Glomerular visceral epithelial cell (primary cell): ENCODE results near the gene PHF1.

ENCODE experiments used
- DNase-seq: peaks from one replicate; pipeline ENCODE4 v3.0.0-alpha.2; 2016; ENCODE audit errors: extremely low spot score

PHF1 gene

DNA sequence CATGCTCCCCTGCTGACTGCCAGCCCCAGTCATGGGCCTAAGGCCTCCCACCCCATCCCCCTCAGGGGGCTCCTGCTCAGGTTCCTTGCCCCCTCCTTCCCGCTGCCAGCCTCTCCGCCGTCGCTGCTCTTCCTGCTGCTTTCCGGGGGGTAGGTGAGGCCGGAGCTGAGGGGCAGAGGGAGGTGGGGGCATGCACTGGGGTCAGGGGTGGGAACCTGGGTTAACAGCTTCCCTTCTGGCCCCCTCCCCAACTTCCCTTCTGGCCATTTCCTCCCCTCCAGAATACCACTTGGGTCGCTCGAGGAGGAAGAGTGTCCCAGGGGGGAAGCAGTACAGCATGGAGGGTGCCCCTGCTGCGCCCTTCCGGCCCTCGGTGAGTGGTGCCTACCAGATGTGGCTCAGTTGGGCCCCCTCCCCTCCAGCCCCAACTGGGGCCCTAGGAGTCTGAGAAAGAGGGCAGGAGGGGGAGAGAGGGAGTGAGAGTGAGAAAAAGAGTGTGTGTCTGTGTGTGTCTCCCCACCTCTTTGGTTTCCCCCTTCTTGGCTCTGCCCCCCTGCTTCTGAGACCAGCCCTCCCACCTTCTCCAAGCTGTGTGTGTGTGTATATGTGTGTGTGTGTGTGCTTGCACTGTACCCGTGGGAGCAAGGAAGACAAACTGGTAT lies 21.2 kb downstream of the PHF1 start:
- no peak for DNase-seq

DNA sequence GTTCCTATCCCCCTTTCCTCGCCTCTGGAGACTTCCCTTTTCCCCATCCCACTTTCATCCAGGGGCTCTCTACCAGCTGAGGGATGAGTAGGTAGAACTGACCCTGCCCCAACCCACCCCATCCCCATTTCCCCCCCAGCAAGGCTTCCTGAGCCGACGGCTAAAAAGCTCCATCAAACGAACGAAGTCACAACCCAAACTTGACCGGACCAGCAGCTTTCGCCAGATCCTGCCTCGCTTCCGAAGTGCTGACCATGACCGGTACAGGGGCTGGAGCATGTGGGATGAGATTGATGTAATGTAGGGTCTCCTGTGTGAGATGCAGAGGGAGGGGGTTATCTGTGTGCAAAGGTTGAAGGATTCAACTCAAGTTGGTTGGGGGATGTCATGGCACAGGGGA lies 21.7 kb downstream of the PHF1 start:
- DNase-seq = no peak

DNA sequence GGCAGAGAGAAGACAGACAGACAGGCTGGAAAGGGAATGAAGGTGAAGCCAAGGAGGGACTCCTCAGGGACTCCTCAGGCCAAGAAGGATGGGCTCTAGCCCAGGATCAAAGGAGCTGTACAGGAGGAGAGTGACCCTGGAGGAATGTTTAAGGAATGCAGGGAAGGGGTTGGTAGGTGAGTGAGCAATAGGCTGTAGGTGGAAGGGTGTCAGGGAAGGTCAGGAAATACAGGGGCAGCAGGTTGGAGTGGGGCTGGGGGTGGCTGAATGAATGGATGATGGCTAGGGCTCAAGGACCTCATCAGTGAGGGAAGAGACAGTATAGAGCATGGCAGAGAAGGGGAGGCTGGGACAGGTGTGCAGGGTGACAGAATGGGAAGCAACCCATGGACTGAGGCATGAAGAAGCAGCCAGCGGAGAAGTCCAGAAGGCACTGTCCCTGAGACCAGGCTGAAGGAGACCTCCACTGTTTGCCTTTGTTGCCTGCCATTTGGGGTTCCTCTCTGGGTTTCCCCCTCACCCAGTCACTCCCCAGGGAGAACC lies 22.3 kb downstream of the PHF1 start:
- DNase-seq = no peak

DNA sequence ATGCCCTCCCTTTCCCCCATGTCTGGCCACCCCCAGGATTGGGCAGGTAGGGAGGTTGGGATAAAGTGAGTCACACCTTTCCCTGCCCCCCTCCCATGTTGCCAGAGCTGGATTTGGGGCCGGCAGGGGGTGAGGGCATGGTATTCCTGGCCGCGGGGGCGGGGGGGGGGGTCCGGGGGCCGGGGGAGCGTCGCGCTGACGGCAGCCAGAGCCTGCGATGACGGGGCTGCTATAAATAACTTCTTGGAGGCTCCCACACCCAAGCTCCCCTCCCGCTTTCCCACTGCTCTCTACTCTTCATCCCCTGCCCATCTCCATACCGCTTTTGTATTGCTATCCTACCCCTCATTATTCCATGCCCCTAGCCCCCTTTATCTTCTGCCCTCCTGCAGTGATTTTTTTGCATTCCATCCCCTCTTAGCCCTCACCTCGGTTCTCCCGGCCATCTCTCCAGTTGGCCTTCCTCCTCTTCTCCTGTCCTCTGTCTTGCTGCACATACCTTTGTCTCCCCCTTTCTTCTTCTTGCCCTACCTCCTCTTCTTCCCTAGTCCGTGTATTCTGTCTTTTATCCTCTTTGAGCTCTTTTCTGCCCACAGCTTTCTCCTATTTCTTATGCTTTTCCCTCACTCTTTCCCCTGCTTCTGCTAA lies 22.9 kb downstream of the PHF1 start:
- no peak for DNase-seq

DNA sequence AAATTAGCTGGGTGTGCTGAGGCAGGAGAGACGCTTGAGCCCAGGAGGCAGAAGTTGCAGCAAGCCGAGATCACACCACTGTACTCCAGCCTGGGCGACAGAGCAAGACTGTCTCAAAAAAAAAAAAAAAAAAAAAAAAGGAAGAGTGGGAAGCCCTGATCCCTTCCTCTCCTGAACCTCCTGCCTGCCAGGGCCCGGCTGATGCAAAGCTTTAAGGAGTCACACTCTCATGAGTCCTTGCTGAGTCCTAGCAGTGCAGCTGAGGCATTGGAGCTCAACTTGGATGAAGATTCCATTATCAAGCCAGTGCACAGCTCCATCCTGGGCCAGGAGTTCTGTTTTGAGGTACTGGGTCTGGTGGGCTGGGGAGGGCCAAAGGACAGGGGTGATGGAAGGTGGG lies 24.1 kb downstream of the PHF1 start:
- DNase-seq = no peak

DNA sequence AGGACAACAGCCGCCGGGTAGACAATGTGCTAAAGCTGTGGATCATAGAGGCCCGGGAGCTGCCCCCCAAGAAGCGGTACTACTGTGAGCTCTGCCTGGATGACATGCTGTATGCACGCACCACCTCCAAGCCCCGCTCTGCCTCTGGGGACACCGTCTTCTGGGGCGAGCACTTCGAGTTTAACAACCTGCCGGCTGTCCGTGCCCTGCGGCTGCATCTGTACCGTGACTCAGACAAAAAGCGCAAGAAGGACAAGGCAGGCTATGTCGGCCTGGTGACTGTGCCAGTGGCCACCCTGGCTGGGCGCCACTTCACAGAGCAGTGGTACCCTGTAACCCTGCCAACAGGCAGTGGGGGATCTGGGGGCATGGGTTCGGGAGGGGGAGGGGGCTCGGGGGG lies 26.9 kb downstream of the PHF1 start:
- DNase-seq = no peak

DNA sequence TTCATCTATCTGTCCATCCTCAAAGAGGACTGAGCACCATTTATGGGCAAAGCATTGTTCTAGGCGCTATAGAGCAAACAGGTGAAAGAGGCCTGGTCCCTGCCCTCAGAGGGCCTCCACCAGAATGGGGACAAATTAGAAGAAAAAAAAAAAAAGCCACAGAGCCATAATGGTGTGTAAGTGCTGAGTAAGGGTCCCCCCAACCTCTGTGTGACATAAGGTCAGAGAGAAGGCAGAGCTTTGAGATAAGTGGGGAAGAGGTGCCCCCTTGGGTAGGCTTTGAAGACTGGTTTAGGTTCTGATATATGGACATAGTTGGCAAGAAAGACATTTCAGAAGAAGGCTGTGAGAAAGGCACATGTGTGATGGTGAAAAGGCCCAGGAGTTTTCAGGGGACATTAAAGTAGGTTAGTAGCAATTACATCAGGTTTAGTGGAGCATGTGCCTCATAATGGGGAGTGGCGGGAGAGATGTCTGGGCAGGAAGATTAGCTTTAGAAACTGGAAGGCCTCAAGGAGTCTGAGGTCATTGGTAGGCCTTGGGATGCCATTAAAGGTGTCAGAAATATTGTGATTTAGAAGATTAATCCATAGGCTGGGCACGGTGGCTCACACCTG lies 28.3 kb downstream of the PHF1 start:
- no peak for DNase-seq

DNA sequence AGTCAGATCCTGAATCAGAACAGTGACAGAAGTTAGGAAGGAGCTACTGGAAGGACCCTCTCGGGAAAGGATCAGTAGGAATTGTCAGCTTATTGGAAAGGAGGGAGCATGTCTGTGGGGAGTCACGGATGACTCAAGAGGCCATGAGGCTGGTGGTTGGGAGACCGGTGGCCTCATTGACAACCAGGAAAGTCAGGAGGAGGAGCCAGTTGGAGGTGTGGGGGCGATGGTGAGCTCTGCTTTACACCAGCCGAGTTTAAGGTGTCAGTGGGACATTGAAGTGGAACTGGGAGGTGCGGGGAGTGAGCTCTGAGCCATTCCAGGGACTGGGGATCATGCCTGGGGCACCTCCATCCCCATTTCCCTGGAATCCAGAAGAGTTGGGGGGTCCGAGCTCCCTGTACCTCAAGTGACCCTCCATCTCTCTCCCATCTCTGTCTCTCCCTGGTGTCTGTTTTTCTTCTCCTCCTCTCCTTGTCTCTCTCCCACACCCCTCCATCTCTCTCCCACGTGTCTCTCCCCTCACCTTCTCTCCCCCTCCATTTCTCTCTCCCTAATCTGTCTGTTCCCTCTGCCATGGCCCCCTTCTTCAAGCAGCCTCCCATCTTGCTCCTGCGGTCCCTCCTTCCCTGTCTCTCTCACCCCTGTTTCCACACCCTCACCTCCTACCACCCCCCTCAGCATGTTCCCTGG lies 29.3 kb downstream of the PHF1 start:
- DNase-seq = no peak

DNA sequence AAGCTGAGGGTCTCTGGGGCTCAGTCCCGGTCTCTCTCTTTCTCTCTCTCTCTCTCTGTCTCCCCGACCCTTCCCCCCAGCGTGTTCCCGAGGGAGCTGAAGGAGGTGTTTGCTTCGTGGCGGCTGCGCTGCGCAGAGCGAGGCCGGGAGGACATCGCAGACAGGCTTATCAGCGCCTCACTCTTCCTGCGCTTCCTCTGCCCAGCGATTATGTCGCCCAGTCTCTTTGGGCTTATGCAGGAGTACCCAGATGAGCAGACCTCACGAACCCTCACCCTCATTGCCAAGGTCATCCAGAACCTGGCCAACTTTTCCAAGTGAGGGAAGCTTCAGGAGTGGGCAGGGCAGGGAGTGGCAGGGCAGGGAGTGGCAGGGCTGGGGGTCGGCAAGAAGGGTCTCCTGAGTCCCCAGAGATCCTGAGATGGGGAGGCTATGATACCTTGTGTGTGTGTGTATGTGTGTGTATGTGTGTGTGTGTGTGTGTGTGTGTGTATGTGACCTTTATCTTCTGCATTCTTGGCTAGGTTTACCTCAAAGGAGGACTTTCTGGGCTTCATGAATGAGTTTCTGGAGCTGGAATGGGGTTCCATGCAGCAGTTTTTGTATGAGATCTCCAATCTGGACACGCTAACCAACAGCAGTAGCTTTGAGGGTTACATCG lies 30.0 kb downstream of the PHF1 start:
- DNase-seq = no peak

DNA sequence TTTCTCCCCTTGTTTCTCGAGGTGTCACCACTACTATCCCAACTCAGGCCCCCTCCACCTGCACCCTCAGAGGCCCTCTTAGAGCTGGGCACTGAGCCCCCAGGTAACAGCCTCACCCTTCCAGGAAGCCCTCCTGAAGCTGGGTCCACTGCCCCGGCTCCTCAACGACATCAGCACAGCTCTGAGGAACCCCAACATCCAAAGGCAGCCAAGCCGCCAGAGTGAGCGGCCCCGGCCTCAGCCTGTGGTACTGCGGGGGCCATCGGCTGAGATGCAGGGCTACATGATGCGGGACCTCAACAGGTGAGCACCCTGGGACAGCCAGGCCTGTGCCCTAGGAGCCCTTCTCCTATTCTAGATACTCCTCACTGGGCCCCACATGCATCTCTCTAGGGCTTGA lies 30.6 kb downstream of the PHF1 start:
- DNase-seq = no peak

DNA sequence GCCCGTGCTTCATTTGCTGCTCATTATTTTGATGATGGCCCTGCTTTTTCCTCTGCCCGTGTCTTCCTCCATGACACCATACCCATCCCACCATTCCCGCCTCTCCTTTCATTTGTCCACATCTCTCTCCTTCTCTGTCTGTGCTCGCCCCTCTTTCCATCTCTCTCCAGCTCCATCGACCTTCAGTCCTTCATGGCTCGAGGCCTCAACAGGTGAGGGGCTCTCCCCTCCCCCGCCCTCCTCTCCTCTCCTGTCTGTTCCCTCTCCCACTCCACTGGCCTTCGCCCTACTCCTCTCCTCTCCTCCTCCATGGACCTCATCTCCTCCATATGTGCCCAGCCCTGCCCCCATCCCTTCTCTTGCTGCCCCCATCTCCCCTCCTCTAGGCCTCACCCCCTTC lies 31.5 kb downstream of the PHF1 start:
- DNase-seq = no peak

DNA sequence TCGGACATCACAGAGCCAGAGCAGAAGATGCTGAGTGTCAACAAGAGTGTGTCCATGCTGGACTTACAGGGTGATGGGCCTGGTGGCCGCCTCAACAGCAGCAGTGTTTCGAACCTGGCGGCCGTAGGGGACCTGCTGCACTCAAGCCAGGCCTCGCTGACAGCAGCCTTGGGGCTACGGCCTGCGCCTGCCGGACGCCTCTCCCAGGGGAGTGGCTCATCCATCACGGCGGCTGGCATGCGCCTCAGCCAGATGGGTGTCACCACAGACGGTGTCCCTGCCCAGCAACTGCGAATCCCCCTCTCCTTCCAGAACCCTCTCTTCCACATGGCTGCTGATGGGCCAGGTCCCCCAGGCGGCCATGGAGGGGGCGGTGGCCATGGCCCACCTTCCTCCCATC lies 32.2 kb downstream of the PHF1 start:
- DNase-seq = no peak

DNA sequence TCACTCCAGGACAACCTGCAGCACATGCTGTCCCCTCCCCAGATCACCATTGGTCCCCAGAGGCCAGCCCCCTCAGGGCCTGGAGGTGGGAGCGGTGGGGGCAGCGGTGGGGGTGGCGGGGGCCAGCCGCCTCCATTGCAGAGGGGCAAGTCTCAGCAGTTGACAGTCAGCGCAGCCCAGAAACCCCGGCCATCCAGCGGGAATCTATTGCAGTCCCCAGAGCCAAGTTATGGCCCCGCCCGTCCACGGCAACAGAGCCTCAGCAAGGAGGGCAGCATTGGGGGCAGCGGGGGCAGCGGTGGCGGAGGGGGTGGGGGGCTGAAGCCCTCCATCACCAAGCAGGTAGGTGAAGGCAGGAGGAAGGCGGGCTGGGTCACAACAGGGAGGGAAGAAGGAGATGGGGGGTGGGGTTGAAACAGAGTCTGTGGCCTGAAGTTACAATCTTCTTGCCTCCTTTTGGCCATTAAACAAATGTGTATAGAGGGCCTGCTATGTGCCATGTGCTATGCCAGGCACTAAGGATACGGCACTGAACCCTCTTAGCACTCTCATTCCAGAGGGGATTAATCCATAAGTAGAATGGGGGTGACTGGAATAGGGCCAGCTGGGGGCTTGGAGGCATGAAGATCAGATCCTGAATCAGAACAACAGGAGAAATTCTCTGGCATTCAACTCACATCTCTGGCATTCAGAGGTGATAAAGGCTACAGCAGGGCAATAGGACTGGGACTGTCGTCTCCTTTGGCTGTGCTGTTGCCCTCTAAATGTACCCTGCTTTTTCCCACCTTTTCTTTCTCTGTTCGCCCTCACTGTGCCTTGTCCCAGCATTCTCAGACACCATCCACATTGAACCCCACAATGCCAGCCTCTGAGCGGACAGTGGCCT lies 33.0 kb downstream of the PHF1 start:
- DNase-seq = no peak

DNA sequence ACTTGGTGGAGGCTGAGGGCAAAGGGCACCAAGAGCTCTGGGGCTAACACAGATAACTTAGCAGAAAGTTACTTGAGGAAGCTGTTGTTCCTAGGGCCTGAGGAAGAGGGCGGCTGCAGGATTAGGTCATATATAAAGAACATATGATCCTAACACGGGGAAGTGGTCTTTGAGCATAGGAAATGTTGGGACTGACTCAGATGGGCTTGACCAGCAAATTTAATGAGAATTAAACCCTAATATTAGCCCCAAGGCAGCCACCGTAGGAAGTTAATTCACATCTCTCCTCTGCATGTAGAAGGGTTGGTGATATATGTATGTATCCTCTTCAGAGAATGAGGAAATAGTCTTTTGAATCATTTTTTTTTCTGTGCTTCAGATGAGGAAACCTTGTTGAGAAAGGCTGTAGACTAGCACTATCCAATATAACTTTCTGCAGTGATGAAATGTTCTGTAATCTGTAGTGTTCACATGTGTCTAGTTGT lies 34.3 kb downstream of the PHF1 start:
- no peak for DNase-seq

DNA sequence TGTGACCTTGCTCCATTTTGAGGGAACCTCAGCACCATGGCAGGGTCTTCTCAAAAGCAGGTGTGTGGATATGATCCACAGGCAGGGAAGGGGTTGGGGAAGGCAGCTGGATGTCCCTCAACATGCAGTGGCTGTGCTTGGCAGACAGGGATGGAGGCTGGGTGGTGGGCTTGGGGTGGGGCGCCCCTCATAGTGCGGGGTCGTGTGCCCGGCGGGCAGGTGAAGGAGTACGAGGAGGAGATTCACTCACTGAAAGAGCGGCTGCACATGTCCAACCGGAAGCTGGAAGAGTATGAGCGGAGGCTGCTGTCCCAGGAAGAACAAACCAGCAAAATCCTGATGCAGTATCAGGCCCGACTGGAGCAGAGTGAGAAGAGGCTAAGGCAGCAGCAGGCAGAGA lies 35.5 kb downstream of the PHF1 start:
- no peak for DNase-seq

DNA sequence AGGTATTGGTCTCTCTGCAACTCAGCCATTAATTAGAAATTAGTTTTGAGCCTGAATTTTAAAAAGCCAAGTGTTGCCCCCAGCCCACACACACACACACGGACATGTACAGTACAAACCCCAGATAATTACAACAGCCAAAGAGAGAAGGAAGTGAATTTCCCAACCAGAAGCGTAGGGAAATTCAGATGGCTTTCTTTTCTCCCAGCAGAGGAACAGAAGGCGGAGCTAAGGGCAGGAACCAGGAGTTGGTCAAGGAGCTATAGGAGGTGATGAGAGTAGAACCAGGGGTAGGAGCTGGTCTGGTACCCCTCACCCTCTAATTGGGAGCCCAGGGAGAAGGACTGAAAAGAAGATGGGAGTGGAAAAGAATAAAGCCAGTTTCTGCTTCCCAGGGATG lies 39.6 kb downstream of the PHF1 start:
- no peak for DNase-seq

DNA sequence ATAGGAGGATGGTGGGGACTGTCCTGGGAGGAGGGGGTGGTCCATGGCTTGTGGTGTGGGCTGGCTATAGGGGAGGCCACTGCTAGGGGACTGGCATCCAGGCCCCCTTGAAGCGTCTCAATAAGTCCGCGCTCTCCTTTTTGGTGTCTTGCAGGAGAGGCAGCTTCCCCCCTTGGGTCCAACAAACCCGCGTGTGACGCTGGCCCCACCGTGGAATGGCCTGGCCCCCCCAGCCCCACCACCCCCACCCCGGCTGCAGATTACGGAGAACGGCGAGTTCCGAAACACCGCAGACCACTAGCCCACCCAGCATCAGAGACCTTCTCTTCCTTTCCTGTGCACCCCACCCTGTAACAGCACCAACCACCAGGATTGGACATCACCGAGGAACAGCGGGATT lies 40.8 kb downstream of the PHF1 start:
- DNase-seq = no peak

DNA sequence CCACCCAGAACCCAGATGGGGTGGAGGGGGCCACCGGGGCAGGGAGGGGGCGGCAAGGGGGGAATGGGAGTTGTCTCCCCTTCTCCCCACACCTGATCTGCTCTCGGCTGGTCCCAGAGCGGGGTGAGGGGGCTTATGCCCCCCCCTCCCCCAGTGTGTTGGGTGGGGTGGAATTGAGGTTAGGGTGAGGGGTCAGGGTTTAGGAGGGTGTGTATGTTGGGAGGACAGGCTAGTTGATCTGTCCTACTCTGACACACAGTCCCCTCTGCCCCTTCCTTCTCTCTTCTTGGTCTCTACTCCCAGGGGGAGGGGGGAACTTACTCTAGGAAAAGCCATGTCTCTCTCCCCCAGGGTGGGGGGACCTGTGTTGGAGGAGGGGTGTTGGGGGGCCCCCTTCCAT lies 41.7 kb downstream of the PHF1 start:
- DNase-seq = no peak

DNA sequence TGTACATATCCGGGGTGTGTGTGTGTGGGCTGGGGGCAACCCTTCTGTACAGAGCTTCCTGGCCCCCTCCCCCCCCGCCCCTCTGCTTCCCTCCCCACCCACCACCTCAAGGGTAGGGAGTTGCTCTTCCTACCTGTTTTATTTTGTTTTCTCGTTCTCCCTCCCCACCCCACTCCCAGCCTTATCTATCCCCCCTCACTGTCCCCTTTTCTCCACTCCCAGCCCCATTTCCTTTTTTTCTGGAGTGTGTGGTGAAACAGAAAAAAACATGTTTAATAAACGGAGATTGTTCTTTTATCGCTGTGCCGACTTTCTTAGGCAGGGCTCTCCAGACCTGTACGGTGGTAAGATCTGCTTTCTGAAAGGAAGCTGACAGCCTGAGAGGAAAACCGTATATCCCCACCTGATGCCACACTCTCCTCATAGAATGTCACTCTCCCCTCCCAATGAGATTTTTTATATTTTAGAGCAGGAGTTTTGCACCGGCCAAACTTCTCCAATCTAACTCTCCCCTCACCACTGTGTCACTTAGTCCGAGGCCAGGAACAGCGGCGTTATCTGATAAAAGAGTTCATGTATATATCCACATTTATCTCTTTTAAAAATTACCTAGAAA lies 42.7 kb downstream of the PHF1 start:
- no peak for DNase-seq
